NT2/D1 (cell line): ENCODE data around the gene R3HCC1L.
A peak's percentile ranks its signal among the peaks of the same experiment; 100 is the strongest.

ENCODE experiments used
- DNase-seq: peaks from one replicate; pipeline ENCODE4 v3.0.0-alpha.2; 2011; ENCODE audit warnings: low read depth, low spot score
- H3K27me3 ChIP-seq: 2 replicates; pipeline ENCODE4 v1.6.0; 2011; ENCODE audit warnings: mild to moderate bottlenecking; ENCODE audit not compliant: insufficient read length, insufficient read depth
- H3K36me3 ChIP-seq: 2 replicates; pipeline ENCODE4 v1.6.1; 2011; ENCODE audit warnings: mild to moderate bottlenecking, low read length, mixed read lengths; ENCODE audit not compliant: insufficient read depth, insufficient read length
- H3K4me1 ChIP-seq: 2 replicates; pipeline ENCODE4 v1.5.1; 2011; ENCODE audit not compliant: insufficient read depth, insufficient read length
- H3K4me3 ChIP-seq: 2 replicates; pipeline ENCODE4 v1.5.1; 2011; ENCODE audit warnings: low read depth; ENCODE audit not compliant: insufficient read length
- H3K9ac ChIP-seq: 2 replicates; pipeline ENCODE4 v1.6.0; 2011; ENCODE audit warnings: low read depth; ENCODE audit not compliant: insufficient read length
- H3K9me3 ChIP-seq: 2 replicates; pipeline ENCODE4 v1.5.1; 2011; ENCODE audit warnings: mild to moderate bottlenecking, low read length; ENCODE audit not compliant: insufficient read depth
- SUZ12 ChIP-seq: IDR thresholded peaks from 2 replicates; pipeline ENCODE4 v1.6.1; 2011; ENCODE audit not compliant: insufficient read length, insufficient read depth; ENCODE audit errors: extremely low read depth
- YY1 ChIP-seq: IDR thresholded peaks from 2 replicates; pipeline ENCODE4 v1.6.1; 2011; ENCODE audit not compliant: insufficient read length, insufficient read depth
- ZNF274 ChIP-seq: IDR thresholded peaks from 2 replicates; pipeline ENCODE4 v1.6.1; 2011; ENCODE audit warnings: mild to moderate bottlenecking, low read depth, low read length

The R3HCC1L gene

DNA sequence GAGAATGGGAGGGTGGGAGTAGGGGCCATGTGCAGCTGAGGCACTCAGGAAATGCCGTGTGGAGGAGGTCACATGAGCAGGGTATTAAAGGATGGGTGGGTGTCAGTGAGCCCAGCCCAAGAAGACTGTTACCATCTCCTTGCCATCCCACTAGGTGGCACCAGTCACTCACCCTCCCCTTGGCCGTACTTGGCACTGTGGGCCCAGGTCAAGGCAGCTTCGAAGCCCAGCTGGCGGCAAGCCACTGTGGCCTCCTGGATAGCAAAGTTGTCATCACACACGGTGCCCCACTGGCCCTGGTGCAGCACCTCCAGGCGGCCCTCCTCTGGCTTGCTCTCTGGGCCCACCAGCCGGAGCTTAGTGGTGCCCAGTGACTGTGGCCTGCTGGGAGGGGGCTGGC lies 128.1 kb downstream of the R3HCC1L start:
- H3K9me3 ChIP-seq: no peaks in the 10 kb centered on the region; the same call in 1 of the 2 replicates
- peaks cover 9% of the 10 kb centered on the region for H3K4me1 ChIP-seq
- no peaks in the 10 kb centered on the region for H3K27me3 ChIP-seq
- H3K4me3 ChIP-seq: no peak overlapping the region
- TF ChIP-seq YY1 (no peak), SUZ12 (no peak), ZNF274 (no peak)
- peak; percentile 25 for DNase-seq
- H3K9ac ChIP-seq: no peak overlapping the region
- peaks cover 11% of the 10 kb centered on the region for H3K36me3 ChIP-seq

DNA sequence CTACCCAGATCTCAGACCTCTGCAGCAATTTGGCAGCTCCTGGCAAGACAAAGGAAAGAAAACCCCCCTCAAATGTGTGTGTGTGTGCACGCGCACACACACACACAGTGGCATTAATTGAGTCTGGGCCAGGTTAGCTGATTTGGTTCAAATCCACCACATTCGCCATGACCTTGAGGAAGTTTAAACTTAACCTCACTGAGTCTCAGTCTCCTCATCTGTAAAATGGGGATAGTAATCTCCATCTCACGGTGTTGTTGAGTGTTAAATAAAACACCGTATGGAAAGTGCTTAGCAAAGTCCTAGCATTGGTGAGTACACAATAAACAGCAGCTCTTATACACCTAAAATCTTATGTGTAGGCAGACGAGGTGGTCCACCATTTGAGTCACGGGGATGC lies 128.6 kb downstream of the R3HCC1L start:
- Histone ChIP-seq H3K4me3 (no peak overlapping the region), H3K4me1 (peaks cover 9% of the 10 kb centered on the region), H3K36me3 (peaks cover 10% of the 10 kb centered on the region), H3K27me3 (no peaks in the 10 kb centered on the region), H3K9ac (no peak overlapping the region), H3K9me3 (no peaks in the 10 kb centered on the region; the same call in 1 of the 2 replicates)
- DNase-seq: no peak
- TF ChIP-seq ZNF274: no peak
- TF ChIP-seq YY1: no peak
- TF ChIP-seq SUZ12: no peak

DNA sequence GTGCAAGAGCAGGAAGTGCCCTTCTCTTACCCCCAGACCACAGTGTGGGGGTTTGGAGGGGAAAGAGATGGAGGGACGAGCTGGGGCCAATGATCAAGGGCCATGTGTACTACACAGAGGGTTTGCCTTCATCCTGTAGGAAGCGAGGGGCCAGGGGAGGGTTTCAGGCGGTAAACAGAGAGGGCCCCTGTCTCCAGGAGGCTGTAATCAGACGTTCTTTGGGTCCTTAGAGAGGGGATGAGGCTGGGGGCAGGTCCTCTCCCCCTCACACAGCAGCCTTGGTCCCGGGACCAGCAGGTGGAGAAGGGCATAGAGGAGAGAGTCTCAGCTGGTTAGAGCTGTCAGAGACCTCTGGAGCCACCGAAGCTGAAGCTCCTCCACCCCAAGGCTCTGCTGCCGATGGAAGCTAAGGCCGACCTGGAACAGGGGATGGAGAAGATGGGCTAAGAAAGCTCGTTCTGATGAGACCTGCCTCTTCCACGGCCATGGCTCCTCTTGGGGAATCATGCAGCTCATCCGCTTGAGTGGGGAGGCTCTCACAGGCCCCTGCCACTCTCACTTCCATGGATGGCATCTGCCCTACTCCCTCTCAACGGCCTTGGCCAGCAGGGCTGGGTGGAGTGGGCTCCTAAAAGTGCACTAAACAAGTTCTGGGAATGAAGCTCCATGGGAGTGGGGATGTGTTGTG lies 130.1 kb downstream of the R3HCC1L start:
- Histone ChIP-seq H3K27me3 (no peaks in the 10 kb centered on the region), H3K36me3 (peaks cover 10% of the 10 kb centered on the region), H3K9ac (no peak overlapping the region), H3K9me3 (no peaks in the 10 kb centered on the region; the same call in 1 of the 2 replicates), H3K4me3 (no peak overlapping the region), H3K4me1 (peaks cover 13% of the 10 kb centered on the region)
- TF ChIP-seq ZNF274 (no peak), SUZ12 (no peak), YY1 (no peak)
- no peak for DNase-seq

DNA sequence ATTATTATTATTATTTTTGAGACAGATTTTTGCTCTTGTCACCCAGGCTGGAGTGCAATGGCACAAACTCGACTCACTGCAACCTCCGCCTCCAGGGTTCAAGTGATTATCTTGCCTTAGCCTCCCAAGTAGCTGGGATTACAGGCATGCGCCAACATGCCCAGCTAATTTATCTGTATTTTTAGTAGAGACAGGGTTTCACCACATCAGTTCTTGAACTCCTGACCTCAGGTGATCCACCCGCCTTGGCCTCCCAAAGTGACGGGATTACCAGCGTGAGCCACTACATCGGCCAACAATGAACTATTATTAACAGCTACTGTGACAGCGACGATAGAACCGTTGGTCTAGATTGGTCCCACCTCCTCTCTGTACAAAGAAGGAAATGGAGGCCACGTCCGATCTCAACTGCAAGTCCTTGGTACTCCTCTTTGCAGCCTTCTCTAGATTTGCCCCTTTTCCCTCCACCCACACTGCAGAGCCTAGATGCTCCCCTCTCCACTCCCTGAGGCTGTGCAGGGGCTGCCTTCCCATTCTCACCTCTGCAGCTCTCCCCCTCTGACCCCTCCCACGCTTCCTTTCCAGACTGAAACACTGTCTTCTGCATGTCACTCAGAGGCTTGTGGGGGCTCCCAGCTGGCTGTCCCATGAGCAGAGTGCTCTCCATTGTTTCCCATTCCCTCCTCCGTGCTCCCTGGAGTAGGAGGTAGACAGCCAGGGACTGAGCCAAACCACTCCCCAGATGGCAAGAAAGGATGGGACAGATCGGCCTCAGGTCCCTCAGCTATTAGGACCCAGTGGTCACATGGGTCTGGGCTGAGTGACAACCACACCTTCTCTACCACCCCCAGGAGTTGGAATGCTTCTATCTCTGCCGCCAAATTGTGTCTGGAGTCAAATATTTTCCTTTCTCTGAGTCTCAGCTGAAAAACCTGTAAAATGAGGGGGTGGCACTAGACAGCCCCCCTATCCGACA lies 131.2 kb downstream of the R3HCC1L start:
- no peak overlapping the region for H3K4me3 ChIP-seq
- H3K9ac ChIP-seq: no peak overlapping the region
- H3K4me1 ChIP-seq: peaks cover 19% of the 10 kb centered on the region
- TF ChIP-seq YY1 (no peak), SUZ12 (no peak), ZNF274 (no peak)
- no peaks in the 10 kb centered on the region; the same call in 1 of the 2 replicates for H3K9me3 ChIP-seq
- no peaks in the 10 kb centered on the region for H3K27me3 ChIP-seq
- DNase-seq: no peak
- peaks cover 10% of the 10 kb centered on the region for H3K36me3 ChIP-seq

DNA sequence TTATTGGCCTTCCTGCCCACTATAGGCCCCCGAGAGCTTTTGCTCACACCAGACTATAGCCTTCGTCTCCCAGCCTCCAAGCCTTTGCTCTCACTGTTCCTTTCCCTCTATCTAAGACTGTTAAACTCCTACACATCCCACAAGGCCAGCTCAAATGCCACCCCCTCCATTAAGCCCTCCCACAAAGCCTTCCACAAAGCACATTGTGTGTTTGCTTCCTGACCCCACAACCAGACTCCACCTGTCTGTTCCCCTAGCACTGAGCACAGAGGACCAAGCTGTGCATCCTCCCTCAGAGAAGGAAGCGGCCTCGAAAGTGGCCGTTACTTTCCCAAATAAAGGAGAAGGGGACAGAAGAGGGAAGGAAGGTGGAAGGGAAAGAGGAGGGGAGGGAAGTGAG lies 132.2 kb downstream of the R3HCC1L start:
- TF ChIP-seq ZNF274 (no peak), SUZ12 (no peak)
- H3K36me3 ChIP-seq: peaks cover 10% of the 10 kb centered on the region
- no peak for DNase-seq
- no peaks in the 10 kb centered on the region; the same call in 1 of the 2 replicates for H3K9me3 ChIP-seq
- H3K27me3 ChIP-seq: no peaks in the 10 kb centered on the region
- H3K4me3 ChIP-seq: no peak overlapping the region
- H3K9ac ChIP-seq: no peak overlapping the region
- peaks cover 21% of the 10 kb centered on the region for H3K4me1 ChIP-seq

DNA sequence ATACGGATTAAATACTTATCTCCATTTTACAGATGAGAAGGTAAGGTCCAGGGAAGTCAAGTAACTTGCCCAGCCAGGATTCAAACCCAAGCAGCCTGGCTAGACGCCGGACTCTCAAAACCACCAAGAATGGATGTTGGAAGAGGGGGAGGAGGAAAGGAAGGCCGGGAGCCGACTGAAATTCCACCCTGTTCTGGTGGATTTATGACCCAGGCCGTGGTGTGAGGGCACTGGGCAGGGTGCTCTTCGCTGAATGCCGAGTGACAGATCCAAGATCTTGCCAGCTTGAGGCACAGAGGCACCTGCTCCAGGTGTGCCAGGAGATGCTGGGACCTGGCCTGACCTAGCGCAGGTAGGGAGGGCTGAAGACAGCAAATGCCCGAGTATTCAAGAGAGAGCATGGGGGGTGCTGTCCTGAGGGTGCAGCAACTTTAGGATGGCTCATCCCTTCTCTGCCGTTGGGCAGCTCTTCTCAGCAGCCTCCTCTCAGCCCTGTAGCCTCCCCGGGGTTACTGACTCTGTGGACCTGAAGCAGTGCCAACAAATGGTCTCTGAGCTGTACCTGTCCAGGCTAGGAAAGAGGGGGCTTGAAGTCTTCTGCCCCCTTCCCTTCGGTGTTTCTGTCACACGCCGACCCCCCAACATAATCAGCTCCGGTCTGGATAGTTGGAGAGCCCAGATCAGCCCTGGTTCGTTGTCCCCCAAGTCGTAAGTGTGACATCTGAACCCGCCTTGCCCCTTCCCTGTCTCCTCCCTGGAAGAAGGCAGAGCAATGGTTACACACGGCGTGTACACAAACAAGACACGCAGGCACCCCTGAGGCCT lies 132.8 kb downstream of the R3HCC1L start:
- peak overlapping the region; percentile 21 for H3K4me3 ChIP-seq
- H3K9ac ChIP-seq: peak overlapping the region; percentile 50
- peaks cover 23% of the 10 kb centered on the region for H3K4me1 ChIP-seq
- H3K9me3 ChIP-seq: no peaks in the 10 kb centered on the region; the same call in 1 of the 2 replicates
- peaks cover 5% of the 10 kb centered on the region for H3K36me3 ChIP-seq
- H3K27me3 ChIP-seq: no peaks in the 10 kb centered on the region
- DNase-seq: no peak
- TF ChIP-seq ZNF274 (no peak), SUZ12 (no peak), YY1 (no peak)
